Ascending aorta (tissue), 2 donors: Measurements from ENCODE around the gene COX6A1. TPM values are rescaled to one million over a fixed set of nuclear protein-coding genes. Genes with fewer than 3 reads are reported as not detected.

ENCODE experiments used
- DNase-seq, 2 donors: peaks; one replicate each; pipeline ENCODE4 v3.0.0-alpha.2; 2019; ENCODE audit warnings: low spot score in 2 of 2
- H3K27ac ChIP-seq, 2 donors: fragments of 200-600 bp; sonication (generic); one replicate each; pipeline ENCODE4 v1.5.1; 2016 to 2017; ENCODE audit warnings: mild to moderate bottlenecking in 1 of 2
- H3K27me3 ChIP-seq: fragments of 200-600 bp; sonication (generic); one replicate; pipeline ENCODE4 v1.5.1; 2017
- H3K36me3 ChIP-seq, 2 donors: fragments of 200-600 bp; sonication (generic); one replicate each; pipeline ENCODE4 v1.5.1; 2016
- H3K4me1 ChIP-seq, 2 donors: fragments of 200-600 bp; sonication (generic); one replicate each; pipeline ENCODE4 v1.5.1; 2016 to 2017; ENCODE audit warnings: mild to moderate bottlenecking in 1 of 2
- H3K4me3 ChIP-seq, 2 donors: fragments of 200-600 bp; sonication (generic); one replicate each; pipeline ENCODE4 v1.5.1; 2016 to 2017; ENCODE audit warnings: mild to moderate bottlenecking in 1 of 2
- H3K9me3 ChIP-seq, 2 donors: fragments of 200-600 bp; sonication (generic); one replicate each; pipeline ENCODE4 v1.5.1; 2016
- intact Hi-C: fragments of 100-400 bp; cut with DNase I; formaldehyde crosslinking; loops from one replicate; pipeline ENCODE4 v1.15.1; 2023
- total RNA-seq: library from RNA; depleted of rRNA; stranded (reverse); fragments of >200 nt; gene quantifications from one replicate; pipeline ENCODE4 v1.1.0, GENCODE V29; 2016
- TF ChIP-seq, protein P1 (sequence below), 3 experiments: fragments of 200-600 bp in 2 of 3; fragments of 450-650 bp in 1 of 3; sonication (generic) in 2 of 3; IDR thresholded peaks; one replicate each; pipeline ENCODE4 v1.5.1; 2016 to 2019; ENCODE audit warnings: antibody characterized with exemption in 3 of 3, mild to moderate bottlenecking in 1 of 3, moderate library complexity in 1 of 3

COX6A1 gene
- 686 TPM for total RNA-seq

DNA sequence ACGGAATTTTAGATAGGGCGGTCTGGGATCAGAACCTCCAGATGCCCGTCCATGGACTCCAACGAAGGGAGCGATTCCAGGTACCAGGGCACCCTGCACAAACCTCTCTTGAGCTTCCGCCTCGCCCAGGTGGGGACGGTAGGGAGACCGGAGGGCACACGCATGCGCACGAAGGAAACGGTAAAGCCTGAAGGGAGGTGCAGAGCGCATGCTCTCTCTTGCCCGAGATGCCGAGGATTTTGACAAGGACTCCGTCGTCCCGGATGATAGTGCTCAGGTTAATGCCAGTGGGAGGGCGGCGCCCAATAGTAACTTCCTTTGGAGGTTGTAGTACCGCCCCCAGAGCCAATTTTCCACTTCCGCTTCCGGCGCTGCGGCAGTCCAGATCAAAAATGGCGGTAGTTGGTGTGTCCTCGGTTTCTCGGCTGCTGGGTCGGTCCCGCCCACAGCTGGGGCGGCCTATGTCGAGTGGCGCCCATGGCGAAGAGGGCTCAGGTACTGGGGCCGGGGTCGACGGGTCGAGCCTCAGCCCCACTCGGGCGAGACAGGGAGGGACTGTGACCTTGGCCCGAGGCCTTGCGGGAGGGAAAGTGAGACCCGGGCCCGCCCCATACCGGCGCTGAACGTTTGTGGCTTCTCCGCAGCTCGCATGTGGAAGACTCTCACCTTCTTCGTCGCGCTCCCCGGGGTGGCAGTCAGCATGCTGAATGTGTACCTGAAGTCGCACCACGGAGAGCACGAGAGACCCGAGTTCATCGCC lies at the start of gene COX6A1:
Gene COX6A1, plus strand, starts transcription at position 379 of the 760 bp plus-strand sequence. Its CDS starts 14 bp downstream, at position 393.
- intact Hi-C loops, result no loop called here
- H3K4me1 ChIP-seq, result peaks cover 0 to 15% of the 10 kb centered on the region in 2 donors
- H3K27me3 ChIP-seq, result no peaks in the 10 kb centered on the region
- H3K4me3 ChIP-seq, result peak within 1 kb of the TSS; percentile 68 to 84
- TF ChIP-seq, protein P1, sequence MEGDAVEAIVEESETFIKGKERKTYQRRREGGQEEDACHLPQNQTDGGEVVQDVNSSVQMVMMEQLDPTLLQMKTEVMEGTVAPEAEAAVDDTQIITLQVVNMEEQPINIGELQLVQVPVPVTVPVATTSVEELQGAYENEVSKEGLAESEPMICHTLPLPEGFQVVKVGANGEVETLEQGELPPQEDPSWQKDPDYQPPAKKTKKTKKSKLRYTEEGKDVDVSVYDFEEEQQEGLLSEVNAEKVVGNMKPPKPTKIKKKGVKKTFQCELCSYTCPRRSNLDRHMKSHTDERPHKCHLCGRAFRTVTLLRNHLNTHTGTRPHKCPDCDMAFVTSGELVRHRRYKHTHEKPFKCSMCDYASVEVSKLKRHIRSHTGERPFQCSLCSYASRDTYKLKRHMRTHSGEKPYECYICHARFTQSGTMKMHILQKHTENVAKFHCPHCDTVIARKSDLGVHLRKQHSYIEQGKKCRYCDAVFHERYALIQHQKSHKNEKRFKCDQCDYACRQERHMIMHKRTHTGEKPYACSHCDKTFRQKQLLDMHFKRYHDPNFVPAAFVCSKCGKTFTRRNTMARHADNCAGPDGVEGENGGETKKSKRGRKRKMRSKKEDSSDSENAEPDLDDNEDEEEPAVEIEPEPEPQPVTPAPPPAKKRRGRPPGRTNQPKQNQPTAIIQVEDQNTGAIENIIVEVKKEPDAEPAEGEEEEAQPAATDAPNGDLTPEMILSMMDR (IDR thresholded peaks at IDR 0.05), result no peak
- peaks cover 15 to 19% of the 10 kb centered on the region in 2 donors for H3K36me3 ChIP-seq
- DNase-seq, result peak; percentile 66 to 96
- H3K9me3 ChIP-seq, result no peaks in the 10 kb centered on the region
- H3K27ac ChIP-seq, result peak within 1 kb of the TSS; percentile 72 to 77

DNA sequence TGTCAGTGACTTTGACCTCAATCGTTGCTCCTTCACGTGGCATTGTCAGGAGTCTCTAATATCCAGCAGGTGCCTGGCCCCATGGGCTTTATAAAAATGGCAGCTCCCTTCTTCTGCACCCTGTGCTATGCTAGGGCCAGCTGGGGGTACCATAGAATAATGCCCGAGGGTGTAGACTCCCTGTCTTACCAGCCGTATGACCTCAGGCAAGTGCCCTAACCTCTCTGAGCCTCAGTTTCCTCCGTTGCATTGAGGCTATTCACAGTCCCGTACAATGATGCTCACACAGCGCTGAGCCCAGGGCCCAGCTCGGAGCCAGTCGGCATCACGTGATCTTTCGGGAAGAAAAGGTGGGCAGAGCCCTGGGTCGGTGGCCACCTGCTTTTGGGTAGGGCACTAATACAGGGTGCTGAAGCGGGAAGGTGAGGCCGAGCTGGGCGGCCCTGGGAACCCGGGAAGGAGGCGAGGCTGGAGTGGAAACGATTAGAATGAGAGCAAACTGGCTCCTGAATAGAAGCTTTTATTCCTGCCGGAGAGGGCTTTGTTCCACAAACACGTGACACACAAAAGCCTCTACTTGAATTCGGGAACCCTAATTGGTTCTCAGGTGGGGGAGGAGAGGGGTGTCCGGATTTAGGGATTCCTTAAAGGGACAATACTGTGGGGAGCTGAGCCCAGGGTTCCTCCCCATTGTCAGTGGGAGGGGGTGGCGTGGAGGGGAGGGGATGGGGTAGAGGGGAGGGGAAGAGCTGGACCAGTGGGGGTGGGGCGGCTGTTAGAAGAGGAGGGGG lies 49.0 kb upstream of the COX6A1 start:
- Histone ChIP-seq H3K9me3 (no peaks in the 10 kb centered on the region), H3K4me3 (no peak overlapping the region), H3K27ac (no peak overlapping the region), H3K27me3 (no peaks in the 10 kb centered on the region), H3K4me1 (no peaks in the 10 kb centered on the region), H3K36me3 (no peaks in the 10 kb centered on the region)
- DNase-seq, result no peak
- intact Hi-C loops, result no loop called here
- TF ChIP-seq, protein P1 (IDR thresholded peaks at IDR 0.05), result no peak

DNA sequence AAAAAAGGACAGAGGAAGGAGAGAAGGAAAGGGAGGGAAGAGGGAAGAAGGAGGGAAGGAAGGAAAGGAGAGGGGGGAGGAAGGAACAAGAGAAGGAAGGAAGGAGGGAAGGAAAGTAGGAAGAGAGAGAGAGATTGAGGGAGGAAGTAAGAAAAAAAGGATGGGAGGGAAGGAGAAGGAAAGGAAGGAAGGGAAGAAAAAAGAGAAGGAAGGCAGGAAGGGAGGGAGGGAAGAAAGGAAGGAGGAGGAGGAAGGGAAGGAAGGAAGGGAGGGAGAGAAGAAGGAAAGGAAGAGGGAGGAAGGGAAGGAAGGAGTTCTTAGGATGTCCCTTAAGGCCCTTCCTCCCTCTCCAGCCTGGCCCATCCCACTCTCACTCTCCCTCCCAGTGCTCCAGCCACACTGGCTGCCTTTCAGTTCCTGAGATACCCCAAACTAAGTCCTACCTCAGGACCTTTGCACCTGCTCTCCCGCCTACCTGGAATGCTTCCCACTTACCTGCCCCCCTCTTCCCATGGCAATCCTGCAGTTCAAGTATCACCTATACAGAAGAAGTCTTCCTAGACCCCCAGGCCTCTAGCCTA lies 47.3 kb upstream of the COX6A1 start:
- TF ChIP-seq, protein P1 (IDR thresholded peaks at IDR 0.05), result no peak
- Histone ChIP-seq H3K27me3 (no peaks in the 10 kb centered on the region), H3K9me3 (no peaks in the 10 kb centered on the region), H3K4me3 (no peak overlapping the region), H3K27ac (no peak overlapping the region), H3K4me1 (no peaks in the 10 kb centered on the region), H3K36me3 (no peaks in the 10 kb centered on the region)
- intact Hi-C loops, result no loop called here
- DNase-seq, result no peak

DNA sequence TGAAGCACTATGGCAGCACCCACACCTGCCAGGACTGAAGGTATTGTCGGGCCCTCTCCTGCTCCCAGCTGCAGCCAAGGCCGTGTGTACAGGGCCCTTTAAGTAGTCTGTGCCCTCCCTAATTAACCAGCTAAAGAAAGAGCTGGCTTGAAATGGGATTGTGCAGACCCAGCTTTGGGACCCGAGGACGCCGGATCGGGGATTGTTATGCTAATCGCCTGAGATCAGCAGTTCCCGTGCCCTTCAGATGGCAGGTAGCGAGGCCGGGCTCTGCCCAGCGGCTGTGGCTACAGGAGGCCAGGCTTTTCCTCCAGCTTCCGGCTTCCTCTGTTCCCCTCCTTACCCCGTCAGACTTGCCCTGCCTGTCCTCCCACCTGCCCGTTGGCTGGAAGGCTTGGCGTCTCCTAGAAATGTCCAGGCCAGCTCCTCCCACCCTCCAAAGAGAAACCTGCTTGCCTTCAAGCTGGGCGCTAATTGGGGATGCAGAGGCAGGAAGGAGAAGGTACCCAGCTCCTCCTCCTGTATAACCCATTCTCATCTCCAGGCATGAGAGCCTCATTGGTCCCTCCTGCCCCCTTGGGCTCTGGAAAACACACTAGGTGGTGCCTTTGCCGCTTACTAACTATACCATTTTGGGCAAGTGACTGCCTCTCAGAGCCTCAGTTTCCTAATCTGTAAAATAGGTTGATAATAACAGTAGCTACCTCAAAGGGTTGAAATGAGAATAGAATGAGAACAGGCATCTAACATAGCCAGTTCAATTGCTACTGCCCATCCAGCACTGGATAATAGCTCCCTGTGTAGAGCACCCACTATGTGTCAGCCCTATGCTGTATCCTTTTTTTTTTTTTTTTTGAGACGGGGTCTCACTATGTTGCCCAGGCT lies 43.2 kb upstream of the COX6A1 start:
- DNase-seq, result no peak
- no peak overlapping the region for H3K27ac ChIP-seq
- H3K4me3 ChIP-seq, result no peak overlapping the region
- no peaks in the 10 kb centered on the region for H3K9me3 ChIP-seq
- TF ChIP-seq, protein P1 (IDR thresholded peaks at IDR 0.05), result no peak
- intact Hi-C loops, result no loop called here
- H3K27me3 ChIP-seq, result no peaks in the 10 kb centered on the region
- H3K4me1 ChIP-seq, result no peaks in the 10 kb centered on the region
- no peaks in the 10 kb centered on the region for H3K36me3 ChIP-seq
